Ascending aorta (tissue), 2 donors: Measurements from ENCODE around the gene SYNRG. TPM values are rescaled to one million over a fixed set of nuclear protein-coding genes. Genes with fewer than 3 reads are reported as not detected.

ENCODE experiments used
- DNase-seq, 2 donors: peaks; one replicate each; pipeline ENCODE4 v3.0.0-alpha.2; 2019; ENCODE audit warnings: low spot score in 2 of 2
- H3K27ac ChIP-seq, 2 donors: fragments of 200-600 bp; sonication (generic); one replicate each; pipeline ENCODE4 v1.5.1; 2016 to 2017; ENCODE audit warnings: mild to moderate bottlenecking in 1 of 2
- H3K27me3 ChIP-seq: fragments of 200-600 bp; sonication (generic); one replicate; pipeline ENCODE4 v1.5.1; 2017
- H3K36me3 ChIP-seq, 2 donors: fragments of 200-600 bp; sonication (generic); one replicate each; pipeline ENCODE4 v1.5.1; 2016
- H3K4me1 ChIP-seq, 2 donors: fragments of 200-600 bp; sonication (generic); one replicate each; pipeline ENCODE4 v1.5.1; 2016 to 2017; ENCODE audit warnings: mild to moderate bottlenecking in 1 of 2
- H3K4me3 ChIP-seq, 2 donors: fragments of 200-600 bp; sonication (generic); one replicate each; pipeline ENCODE4 v1.5.1; 2016 to 2017; ENCODE audit warnings: mild to moderate bottlenecking in 1 of 2
- H3K9me3 ChIP-seq, 2 donors: fragments of 200-600 bp; sonication (generic); one replicate each; pipeline ENCODE4 v1.5.1; 2016
- CTCF ChIP-seq, 3 experiments: fragments of 200-600 bp in 2 of 3; fragments of 450-650 bp in 1 of 3; sonication (generic) in 2 of 3; IDR thresholded peaks; one replicate each; pipeline ENCODE4 v1.5.1; 2016 to 2019; ENCODE audit warnings: antibody characterized with exemption in 3 of 3, mild to moderate bottlenecking in 1 of 3, moderate library complexity in 1 of 3
- intact Hi-C: fragments of 100-400 bp; cut with DNase I; formaldehyde crosslinking; loops from one replicate; pipeline ENCODE4 v1.15.1; 2023
- total RNA-seq: library from RNA; depleted of rRNA; stranded (reverse); fragments of >200 nt; gene quantifications from one replicate; pipeline ENCODE4 v1.1.0, GENCODE V29; 2016

SYNRG gene
- total RNA-seq, 1 donor from 2014 or later, result 47.1 TPM

GRCh38 chr17:37510056-37510455, 99.2 kb downstream of the SYNRG start:
- intact Hi-C loops, result no loop called here
- no peak for TF ChIP-seq CTCF (IDR thresholded peaks at IDR 0.05)
- H3K9me3 ChIP-seq, result no peaks in the 10 kb centered on the region
- DNase-seq, result no peak
- H3K4me1 ChIP-seq, result no peaks in the 10 kb centered on the region
- peaks cover 12 to 26% of the 10 kb centered on the region in 2 donors for H3K36me3 ChIP-seq
- H3K27me3 ChIP-seq, result no peaks in the 10 kb centered on the region
- no peak overlapping the region for H3K4me3 ChIP-seq
- H3K27ac ChIP-seq, result no peak overlapping the region

GRCh38 chr17:37507111-37507510, 102.1 kb downstream of the SYNRG start:
- intact Hi-C loops, result no loop called here
- Histone ChIP-seq H3K4me3 (peak overlapping the region in 1 of 2 donors; percentile 12), H3K27ac (no peak overlapping the region)

GRCh38 chr17:37506678-37507077, 102.5 kb downstream of the SYNRG start:
- peak in 2 of 3 experiments; percentile 17 to 43 for TF ChIP-seq CTCF (IDR thresholded peaks at IDR 0.05)
- Histone ChIP-seq H3K36me3 (no peaks in the 10 kb centered on the region), H3K4me1 (no peaks in the 10 kb centered on the region), H3K27me3 (no peaks in the 10 kb centered on the region), H3K4me3 (peak overlapping the region in 1 of 2 donors; percentile 12), H3K27ac (no peak overlapping the region), H3K9me3 (no peaks in the 10 kb centered on the region)
- intact Hi-C loops, result no loop called here
- no peak for DNase-seq

More at GRCh38 chr17:37507111-37507510, 102.1 kb downstream of the SYNRG start:
- no peak for TF ChIP-seq CTCF (IDR thresholded peaks at IDR 0.05)
- Histone ChIP-seq H3K36me3 (peaks cover 2 to 3% of the 10 kb centered on the region in 2 donors), H3K4me1 (no peaks in the 10 kb centered on the region), H3K27me3 (no peaks in the 10 kb centered on the region), H3K9me3 (no peaks in the 10 kb centered on the region)
- DNase-seq, result no peak

GRCh38 chr17:37505333-37505732, 103.9 kb downstream of the SYNRG start:
- intact Hi-C loops, result no loop called here
- Histone ChIP-seq H3K27ac (no peak overlapping the region), H3K36me3 (no peaks in the 10 kb centered on the region), H3K4me3 (no peak overlapping the region), H3K9me3 (no peaks in the 10 kb centered on the region), H3K27me3 (no peaks in the 10 kb centered on the region), H3K4me1 (no peaks in the 10 kb centered on the region)
- TF ChIP-seq CTCF (IDR thresholded peaks at IDR 0.05), result no peak
- DNase-seq, result no peak

DNA sequence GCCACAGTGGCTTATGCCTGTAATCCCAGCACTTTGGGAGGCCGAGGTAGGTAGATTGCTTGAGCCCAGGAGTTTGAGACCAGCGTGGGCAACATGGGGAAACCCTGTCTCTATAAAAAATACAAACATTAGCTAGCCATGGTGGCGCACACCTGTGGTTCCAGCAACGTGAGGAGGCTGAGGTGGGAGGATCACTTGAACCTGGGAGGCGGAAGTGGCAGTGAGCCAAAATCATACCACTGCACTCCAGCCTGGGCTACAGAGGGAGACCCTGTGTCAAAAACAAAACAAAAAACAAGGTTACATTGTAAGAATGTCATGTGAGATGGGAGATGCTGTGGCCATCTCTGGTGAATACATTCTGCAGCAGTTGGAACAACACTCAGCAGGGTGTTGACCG, 106.1 kb downstream of the SYNRG start:
- no peaks in the 10 kb centered on the region for H3K27me3 ChIP-seq
- H3K27ac ChIP-seq, result no peak overlapping the region
- no peak overlapping the region for H3K4me3 ChIP-seq
- H3K4me1 ChIP-seq, result no peaks in the 10 kb centered on the region
- no peak for DNase-seq
- intact Hi-C loops, result no loop called here
- H3K36me3 ChIP-seq, result no peaks in the 10 kb centered on the region
- H3K9me3 ChIP-seq, result no peaks in the 10 kb centered on the region
- TF ChIP-seq CTCF (IDR thresholded peaks at IDR 0.05), result no peak
